ENCODE results near the gene RECQL5. TPM values are rescaled to one million over a fixed set of nuclear protein-coding genes. Genes with fewer than 3 reads are reported as not detected.
A peak's percentile ranks its signal among the peaks of the same experiment; 100 is the strongest.

The RECQL5 gene
- total RNA-seq, 1 experiment from 2014 or later: 46.1 TPM

DNA sequence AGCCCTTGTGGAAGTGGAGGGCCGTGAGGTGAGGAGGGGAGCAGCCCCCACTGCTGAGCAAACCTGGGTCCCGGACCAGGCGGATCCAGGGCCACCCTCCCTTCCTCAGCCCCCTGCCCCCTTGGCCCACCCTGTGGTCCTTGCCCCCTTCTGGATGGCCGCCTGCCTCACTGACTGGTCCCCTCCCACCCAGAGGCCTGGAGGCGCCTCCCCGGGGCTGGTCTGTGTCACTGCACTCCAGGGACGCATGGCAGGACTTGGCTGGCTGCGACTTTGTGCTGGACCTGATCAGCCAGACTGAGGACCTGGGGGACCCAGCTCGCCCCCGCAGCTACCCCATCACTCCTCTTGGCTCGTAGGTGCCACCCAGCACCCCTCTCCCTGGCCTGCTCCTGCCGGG is 52.9 kb downstream of the RECQL5 start:
- in situ Hi-C loops (cut with HindIII; ENCODE audit: low pct_unique_long_range_greater_than_20kb, low sequenced_read_pairs) (no loop called here), intact Hi-C loops (cut with micrococcal nuclease; ENCODE audit: unreplicated experiment) (no loop called here)
- H3K9me3 ChIP-seq (ENCODE audit: control insufficient read depth, insufficient read depth, low read depth, low read length): no peaks in the 10 kb centered on the region
- H3K4me3 ChIP-seq (ENCODE audit: low read depth in 2 of 2, low read length in 2 of 2): no peak overlapping the region
- no peaks in the 10 kb centered on the region for H3K36me3 ChIP-seq (ENCODE audit: control insufficient read depth, insufficient read depth, low read length)
- DNase-seq (ENCODE audit: low read depth, low spot score) (no peak), ATAC-seq (peak; percentile 44; the same call in 1 of the 2 replicates)
- H3K27me3 ChIP-seq (ENCODE audit: control insufficient read depth, insufficient read depth, low read length): no peaks in the 10 kb centered on the region
- H3K27ac ChIP-seq (ENCODE audit: low read length): no peak overlapping the region
- POLR2A ChIA-PET: no interaction called here
- CTCF ChIA-PET: interaction anchor here (1.5 to 2.3 kb wide), 2 partner anchors 13 to 18 kb away, joined by 5 to 12 read pairs; no protein-coding TSS in a partner anchor
- BruUV-seq (replicated peaks): no TSS peak
- no peaks in the 10 kb centered on the region for H3K4me1 ChIP-seq (ENCODE audit: control insufficient read depth, insufficient read depth, low read length)
- TF ChIP-seq SIN3A (IDR thresholded peaks at IDR 0.05; ENCODE audit: borderline replicate concordance, insufficient read depth, low read depth, low read length) (no peak), POLR2AphosphoS5 (IDR thresholded peaks at IDR 0.05; ENCODE audit: low read depth, low read length) (no peak), TCF7L2 (IDR thresholded peaks at IDR 0.05; ENCODE audit: low read depth, low read length) (no peak), CTCF (IDR thresholded peaks at IDR 0.05) (no peak; the same call in 1 of the 2 replicates)
- TF ChIP-seq, protein P1, sequence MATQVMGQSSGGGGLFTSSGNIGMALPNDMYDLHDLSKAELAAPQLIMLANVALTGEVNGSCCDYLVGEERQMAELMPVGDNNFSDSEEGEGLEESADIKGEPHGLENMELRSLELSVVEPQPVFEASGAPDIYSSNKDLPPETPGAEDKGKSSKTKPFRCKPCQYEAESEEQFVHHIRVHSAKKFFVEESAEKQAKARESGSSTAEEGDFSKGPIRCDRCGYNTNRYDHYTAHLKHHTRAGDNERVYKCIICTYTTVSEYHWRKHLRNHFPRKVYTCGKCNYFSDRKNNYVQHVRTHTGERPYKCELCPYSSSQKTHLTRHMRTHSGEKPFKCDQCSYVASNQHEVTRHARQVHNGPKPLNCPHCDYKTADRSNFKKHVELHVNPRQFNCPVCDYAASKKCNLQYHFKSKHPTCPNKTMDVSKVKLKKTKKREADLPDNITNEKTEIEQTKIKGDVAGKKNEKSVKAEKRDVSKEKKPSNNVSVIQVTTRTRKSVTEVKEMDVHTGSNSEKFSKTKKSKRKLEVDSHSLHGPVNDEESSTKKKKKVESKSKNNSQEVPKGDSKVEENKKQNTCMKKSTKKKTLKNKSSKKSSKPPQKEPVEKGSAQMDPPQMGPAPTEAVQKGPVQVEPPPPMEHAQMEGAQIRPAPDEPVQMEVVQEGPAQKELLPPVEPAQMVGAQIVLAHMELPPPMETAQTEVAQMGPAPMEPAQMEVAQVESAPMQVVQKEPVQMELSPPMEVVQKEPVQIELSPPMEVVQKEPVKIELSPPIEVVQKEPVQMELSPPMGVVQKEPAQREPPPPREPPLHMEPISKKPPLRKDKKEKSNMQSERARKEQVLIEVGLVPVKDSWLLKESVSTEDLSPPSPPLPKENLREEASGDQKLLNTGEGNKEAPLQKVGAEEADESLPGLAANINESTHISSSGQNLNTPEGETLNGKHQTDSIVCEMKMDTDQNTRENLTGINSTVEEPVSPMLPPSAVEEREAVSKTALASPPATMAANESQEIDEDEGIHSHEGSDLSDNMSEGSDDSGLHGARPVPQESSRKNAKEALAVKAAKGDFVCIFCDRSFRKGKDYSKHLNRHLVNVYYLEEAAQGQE (IDR thresholded peaks at IDR 0.05; ENCODE audit: insufficient read depth in 1 of 2, low read depth in 2 of 2, low read length in 1 of 2): no peak

DNA sequence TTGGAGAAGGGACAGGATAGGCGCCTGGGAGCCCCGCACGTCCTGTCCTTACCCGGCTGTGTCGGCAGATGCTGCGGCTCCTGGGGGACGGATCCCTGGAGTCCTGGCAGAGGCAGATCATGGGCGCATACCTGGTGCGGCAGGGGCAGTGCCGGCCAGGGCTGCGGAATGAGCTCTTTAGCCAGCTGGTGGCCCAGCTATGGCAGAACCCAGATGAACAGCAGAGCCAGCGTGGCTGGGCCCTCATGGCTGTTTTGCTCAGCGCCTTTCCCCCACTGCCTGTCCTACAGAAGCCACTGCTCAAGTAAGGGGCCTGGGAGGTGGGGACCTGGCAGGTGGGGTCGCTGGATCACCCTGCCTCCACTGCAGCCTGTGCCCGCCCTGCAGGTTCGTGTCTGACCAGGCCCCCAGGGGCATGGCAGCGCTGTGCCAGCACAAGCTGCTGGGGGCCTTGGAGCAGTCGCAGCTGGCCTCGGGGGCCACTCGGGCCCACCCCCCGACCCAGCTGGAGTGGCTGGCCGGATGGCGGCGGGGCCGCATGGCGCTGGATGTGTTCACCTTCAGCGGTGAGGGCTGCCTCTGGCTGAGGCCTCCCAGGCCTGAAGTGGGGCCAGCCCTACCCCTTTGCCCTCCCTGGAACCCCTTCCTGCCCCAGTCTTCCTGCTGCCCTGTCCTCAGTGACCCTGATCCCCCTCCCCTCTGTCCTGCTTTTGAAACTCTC is 53.9 kb downstream of the RECQL5 start:
- in situ Hi-C loops (cut with HindIII; ENCODE audit: low pct_unique_long_range_greater_than_20kb, low sequenced_read_pairs) (no loop called here), intact Hi-C loops (cut with micrococcal nuclease; ENCODE audit: unreplicated experiment) (no loop called here)
- ATAC-seq (no peak), DNase-seq (ENCODE audit: low read depth, low spot score) (no peak)
- no peak for TF ChIP-seq SIN3A (IDR thresholded peaks at IDR 0.05; ENCODE audit: borderline replicate concordance, insufficient read depth, low read depth, low read length)
- no peak for TF ChIP-seq TCF7L2 (IDR thresholded peaks at IDR 0.05; ENCODE audit: low read depth, low read length)
- TF ChIP-seq CTCF (IDR thresholded peaks at IDR 0.05): no peak
- no peak for TF ChIP-seq POLR2AphosphoS5 (IDR thresholded peaks at IDR 0.05; ENCODE audit: low read depth, low read length)
- TF ChIP-seq, protein P1 (IDR thresholded peaks at IDR 0.05; ENCODE audit: insufficient read depth in 1 of 2, low read depth in 2 of 2, low read length in 1 of 2): no peak
- Histone ChIP-seq H3K27me3 (ENCODE audit: control insufficient read depth, insufficient read depth, low read length) (no peaks in the 10 kb centered on the region), H3K27ac (ENCODE audit: low read length) (no peak overlapping the region), H3K4me3 (ENCODE audit: low read depth in 2 of 2, low read length in 2 of 2) (no peak overlapping the region), H3K4me1 (ENCODE audit: control insufficient read depth, insufficient read depth, low read length) (no peaks in the 10 kb centered on the region), H3K36me3 (ENCODE audit: control insufficient read depth, insufficient read depth, low read length) (no peaks in the 10 kb centered on the region), H3K9me3 (ENCODE audit: control insufficient read depth, insufficient read depth, low read depth, low read length) (no peaks in the 10 kb centered on the region)
- CTCF ChIA-PET: interaction anchor here (1.5 to 2.3 kb wide), 2 partner anchors 12 to 17 kb away, joined by 5 to 12 read pairs; no protein-coding TSS in a partner anchor
- BruUV-seq (replicated peaks): no TSS peak
- POLR2A ChIA-PET: interaction anchor here (0.6 to 0.7 kb wide), 2 partner anchors 30 to 265 kb away, joined by 4 read pairs; no protein-coding TSS in a partner anchor
